CD4-positive, alpha-beta memory T cell (primary cell): ENCODE data around the gene ATXN1. TPM values are rescaled to one million over a fixed set of nuclear protein-coding genes. Genes with fewer than 3 reads are reported as not detected.
"Not testable (repeated sequence)": the region's sequence is repeated elsewhere in the genome, so short reads cannot be mapped to it uniquely, and the experiment has no call there.

Source experiments
- CTCF ChIA-PET: fragments of 350-600 bp; sonication (Branson Sonifier 250); formaldehyde crosslinking; loops from one replicate; lab custom pipeline; 2021; ENCODE audit warnings: inconsistent platforms; ENCODE audit not compliant: partially characterized antibody; lab: Charles Lee
- POLR2A ChIA-PET: fragments of 350-600 bp; sonication (Branson Sonifier 250); formaldehyde crosslinking; loops from one replicate; lab custom pipeline; 2021; ENCODE audit not compliant: partially characterized antibody; lab: Charles Lee
- DNase-seq, 5 donors: peaks; one replicate each; pipeline versions ENCODE4 v3.0.0 to v3.0.0-alpha.2; 2020 to 2022; ENCODE audit warnings: mixed read lengths in 1 of 5
- H3K27ac ChIP-seq: one replicate; pipeline ENCODE4 v1.7.0; 2013; ENCODE audit warnings: low read depth, low read length
- H3K27me3 ChIP-seq: 2 replicates; pipeline ENCODE4 v1.7.0; 2013; ENCODE audit warnings: mild to moderate bottlenecking, low read length, moderate library complexity; ENCODE audit not compliant: insufficient read depth
- H3K36me3 ChIP-seq: 2 replicates; pipeline ENCODE4 v1.7.0; 2013; ENCODE audit warnings: mild to moderate bottlenecking, low read length, moderate library complexity; ENCODE audit not compliant: insufficient read depth
- H3K4me1 ChIP-seq: 2 replicates; pipeline ENCODE4 v1.7.0; 2013; ENCODE audit warnings: mild to moderate bottlenecking, low read length, moderate library complexity; ENCODE audit not compliant: insufficient read depth
- H3K4me3 ChIP-seq, 2 donors: one replicate each; pipeline ENCODE4 v1.7.0; 2013; ENCODE audit warnings: low read length in 2 of 2, mild to moderate bottlenecking in 1 of 2
- H3K9me3 ChIP-seq, 2 donors: one replicate each; pipeline ENCODE4 v1.7.0; 2013; ENCODE audit warnings: low read length in 2 of 2, control low read depth in 1 of 2; ENCODE audit not compliant: control insufficient read depth in 1 of 2
- H3K27ac Mint-ChIP-seq, 7 donors: one replicate each; pipeline ENCODE4 v1.8.0; 2020 to 2021; ENCODE audit warnings: mixed read lengths in 7 of 7, mild to moderate bottlenecking in 6 of 7, inconsistent platforms in 3 of 7, moderate library complexity in 3 of 7
- H3K27me3 Mint-ChIP-seq, 2 donors: one replicate each; pipeline ENCODE4 v1.8.0; 2020 to 2021; ENCODE audit warnings: mixed read lengths in 2 of 2
- H3K36me3 Mint-ChIP-seq, 2 donors: one replicate each; pipeline ENCODE4 v1.8.0; 2020 to 2021; ENCODE audit warnings: mixed read lengths in 2 of 2, inconsistent platforms in 1 of 2, mild to moderate bottlenecking in 1 of 2
- H3K4me1 Mint-ChIP-seq, 4 donors: one replicate each; pipeline ENCODE4 v1.8.0; 2020 to 2021; ENCODE audit warnings: mixed read lengths in 4 of 4, mild to moderate bottlenecking in 1 of 4
- H3K4me3 Mint-ChIP-seq, 8 donors: one replicate each; pipeline ENCODE4 v1.8.0; 2020 to 2021; ENCODE audit warnings: mixed read lengths in 8 of 8, mild to moderate bottlenecking in 7 of 8, moderate library complexity in 6 of 8, inconsistent platforms in 3 of 8
- H3K9me3 Mint-ChIP-seq, 8 donors: one replicate each; pipeline ENCODE4 v1.8.0; 2020 to 2021; ENCODE audit warnings: mixed read lengths in 8 of 8, mild to moderate bottlenecking in 5 of 8, inconsistent platforms in 3 of 8, moderate library complexity in 1 of 8
- intact Hi-C: fragments of 100-400 bp; cut with micrococcal nuclease; formaldehyde crosslinking; loops from one replicate; pipeline ENCODE4 v1.15.1; 2023
- polyA plus RNA-seq, 2 donors: library from polyadenylated mRNA; unstranded; fragments of 300-500 nt; fragmentation: Illumina TruSeq; gene quantifications; one replicate each; pipeline ENCODE4 v1.2.3, GENCODE V29; 2021
- total RNA-seq, 2 experiments: library from RNA; stranded (reverse); gene quantifications; one replicate each; pipeline ENCODE4 v1.2.3, GENCODE V29; 2021

The ATXN1 gene
- total and polyA plus RNA-seq, 4 experiments from 2014 or later: 10.5 to 97.4 (median 56.9) TPM

- Mint-ChIP-seq H3K27ac (peak overlapping the region in 1 of 7 donors; percentile 77), H3K27me3 (no peaks in the 10 kb centered on the region), H3K9me3 (peaks cover 0 to 3% (median 0%) of the 10 kb centered on the region in 8 donors), H3K4me1 (peaks cover 0 to 9% (median 5%) of the 10 kb centered on the region in 4 donors), H3K36me3 (peaks cover 19 to 28% of the 10 kb centered on the region in 2 donors), H3K4me3 (no peak overlapping the region)
- POLR2A ChIA-PET: no interaction called here
- Histone ChIP-seq H3K4me3 (no peak overlapping the region), H3K27me3 (no peaks in the 10 kb centered on the region), H3K4me1 (no peaks in the 10 kb centered on the region), H3K27ac (no peak overlapping the region), H3K9me3 (no peaks in the 10 kb centered on the region), H3K36me3 (no peaks in the 10 kb centered on the region)
- intact Hi-C loops: no loop called here
- DNase-seq: no peak
- CTCF ChIA-PET: no interaction called here
Measured at GRCh38 chr6:16540804-16541752, 220.2 kb downstream of the ATXN1 start.

DNA sequence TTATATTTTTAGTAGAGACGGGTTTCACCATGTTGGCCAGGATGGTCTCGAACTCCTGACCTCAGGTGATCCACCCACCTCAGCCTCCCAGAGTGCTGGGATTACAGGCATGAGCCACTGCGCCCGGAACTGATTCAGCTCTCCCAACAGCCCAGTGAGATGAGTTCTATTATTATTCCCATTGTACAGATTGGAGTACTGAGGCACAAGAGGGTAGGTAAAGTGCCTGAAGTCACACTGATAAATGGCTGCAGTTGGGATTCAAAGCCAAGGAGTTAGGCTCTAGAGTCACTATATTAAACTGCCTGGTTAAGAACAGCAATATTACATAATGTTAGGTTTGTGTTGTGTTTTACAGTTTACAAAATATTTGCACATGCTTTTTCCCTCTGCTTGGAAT, 220.9 kb downstream of the ATXN1 start:
- intact Hi-C loops, POLR2A ChIA-PET, H3K4me3 Mint-ChIP-seq: not testable (repeated sequence)

DNA sequence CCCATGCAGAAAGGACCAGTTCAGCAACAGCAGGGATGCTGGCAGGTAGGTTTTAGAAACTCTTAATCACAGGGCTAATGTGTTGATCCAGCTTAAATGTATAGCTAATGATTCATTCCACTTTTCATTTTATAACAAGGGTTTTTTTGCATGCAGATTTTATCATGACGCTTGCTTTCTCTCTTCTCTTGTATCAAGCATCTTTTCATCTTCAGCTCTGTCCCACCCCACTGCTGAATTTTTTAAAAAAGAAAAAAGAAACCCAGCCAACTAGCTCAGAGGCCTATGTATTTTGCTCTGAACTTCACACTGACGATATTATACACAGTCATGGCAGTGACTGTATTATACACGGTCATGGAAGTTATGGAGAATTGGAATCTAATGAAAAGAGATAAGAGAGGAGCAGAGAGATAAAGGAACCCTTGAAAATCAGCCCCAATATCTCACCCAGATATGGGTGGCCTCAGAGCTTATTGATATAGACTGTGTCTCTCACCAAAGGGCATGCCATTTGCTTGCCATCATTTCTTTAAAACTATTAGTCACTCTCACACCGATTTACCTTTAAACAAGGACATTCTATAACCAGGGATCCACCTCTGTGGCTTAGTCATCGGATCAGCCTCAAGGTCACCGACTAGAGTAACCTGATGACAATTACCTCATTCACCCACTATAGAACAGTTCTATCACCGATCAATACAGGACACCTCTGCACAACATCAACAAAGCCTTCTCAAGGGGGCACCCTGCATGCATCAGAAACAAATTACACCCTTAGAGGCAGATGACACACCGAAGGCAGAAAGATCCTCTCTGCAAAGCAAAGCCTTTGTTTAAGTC, 222.0 kb downstream of the ATXN1 start:
- Mint-ChIP-seq H3K4me1 (peaks cover 7 to 17% (median 9%) of the 10 kb centered on the region in 4 donors), H3K36me3 (peaks cover 6 to 15% of the 10 kb centered on the region in 2 donors), H3K27me3 (no peaks in the 10 kb centered on the region), H3K27ac (peak overlapping the region in 2 of 7 donors; percentile 5 to 40), H3K4me3 (no peak overlapping the region), H3K9me3 (peaks cover 0 to 3% (median 0%) of the 10 kb centered on the region in 8 donors)
- Histone ChIP-seq H3K27me3 (no peaks in the 10 kb centered on the region), H3K9me3 (no peaks in the 10 kb centered on the region), H3K27ac (no peak overlapping the region), H3K4me1 (no peaks in the 10 kb centered on the region), H3K4me3 (no peak overlapping the region), H3K36me3 (no peaks in the 10 kb centered on the region)
- ChIA-PET POLR2A (no interaction called here), CTCF (interaction anchor here (1.3 kb wide), 1 partner anchor 23 kb away, joined by 5 read pairs; no protein-coding TSS in a partner anchor)
- intact Hi-C loops: no loop called here
- DNase-seq: no peak

More for the DNA sequence above, 220.9 kb downstream of the ATXN1 start:
- H3K4me1 Mint-ChIP-seq, H3K27me3 Mint-ChIP-seq, DNase-seq, H3K9me3 Mint-ChIP-seq, CTCF ChIA-PET, H3K27me3 ChIP-seq, H3K4me1 ChIP-seq, H3K9me3 ChIP-seq, H3K4me3 ChIP-seq, H3K27ac ChIP-seq, H3K36me3 ChIP-seq: not testable (repeated sequence)
- Mint-ChIP-seq H3K36me3 (peaks cover 15 to 22% of the 10 kb centered on the region in 2 donors), H3K27ac (peak overlapping the region in 1 of 7 donors; percentile 26)

- H3K4me1 Mint-ChIP-seq: peaks cover 11 to 31% (median 23%) of the 10 kb centered on the region in 4 donors
- Histone ChIP-seq H3K27ac (no peak overlapping the region), H3K27me3 (no peaks in the 10 kb centered on the region), H3K4me1 (no peaks in the 10 kb centered on the region), H3K9me3 (no peaks in the 10 kb centered on the region), H3K4me3 (no peak overlapping the region), H3K36me3 (no peaks in the 10 kb centered on the region)
- no peak overlapping the region for H3K27ac Mint-ChIP-seq
- intact Hi-C loops: no loop called here
- H3K27me3 Mint-ChIP-seq: no peaks in the 10 kb centered on the region
- DNase-seq: no peak
- H3K9me3 Mint-ChIP-seq: no peaks in the 10 kb centered on the region
- ChIA-PET CTCF (no interaction called here), POLR2A (interaction anchor here (1.2 kb wide), 1 partner anchor 8 kb away, joined by 3 read pairs; no protein-coding TSS in a partner anchor)
- H3K36me3 Mint-ChIP-seq: peaks cover 11 to 12% of the 10 kb centered on the region in 2 donors
- no peak overlapping the region for H3K4me3 Mint-ChIP-seq
Measured at GRCh38 chr6:16535564-16535963, 225.7 kb downstream of the ATXN1 start.

GRCh38 chr6:16533721-16534136, 227.5 kb downstream of the ATXN1 start:
- Mint-ChIP-seq H3K9me3 (no peaks in the 10 kb centered on the region), H3K36me3 (peaks cover 0 to 10% of the 10 kb centered on the region in 2 donors), H3K4me1 (peaks cover 7 to 24% (median 23%) of the 10 kb centered on the region in 4 donors), H3K27ac (no peak overlapping the region), H3K4me3 (no peak overlapping the region), H3K27me3 (no peaks in the 10 kb centered on the region)
- H3K36me3 ChIP-seq: no peaks in the 10 kb centered on the region
- no peak overlapping the region for H3K4me3 ChIP-seq
- intact Hi-C loops: no loop called here
- no peaks in the 10 kb centered on the region for H3K4me1 ChIP-seq
- H3K27ac ChIP-seq: no peak overlapping the region
- POLR2A ChIA-PET: no interaction called here
- CTCF ChIA-PET: interaction anchor here (0.7 kb wide), 1 partner anchor 40 kb away, joined by 4 read pairs; no protein-coding TSS in a partner anchor
- no peaks in the 10 kb centered on the region for H3K9me3 ChIP-seq
- no peak for DNase-seq
- no peaks in the 10 kb centered on the region for H3K27me3 ChIP-seq

GRCh38 chr6:16533210-16533609, 228.1 kb downstream of the ATXN1 start:
- intact Hi-C loops: no loop called here
- H3K27me3 Mint-ChIP-seq: no peaks in the 10 kb centered on the region
- Histone ChIP-seq H3K27me3 (no peaks in the 10 kb centered on the region), H3K4me3 (no peak overlapping the region), H3K4me1 (no peaks in the 10 kb centered on the region), H3K27ac (no peak overlapping the region), H3K36me3 (no peaks in the 10 kb centered on the region), H3K9me3 (no peaks in the 10 kb centered on the region)
- no peak overlapping the region for H3K4me3 Mint-ChIP-seq
- ChIA-PET POLR2A (no interaction called here), CTCF (interaction anchor here (0.7 to 0.8 kb wide), 2 partner anchors 40 to 200 kb away, joined by 3 to 4 read pairs; no protein-coding TSS in a partner anchor)
- H3K27ac Mint-ChIP-seq: peak overlapping the region in 1 of 7 donors; percentile 4
- DNase-seq: no peak
- H3K36me3 Mint-ChIP-seq: peaks cover 0 to 10% of the 10 kb centered on the region in 2 donors
- no peaks in the 10 kb centered on the region for H3K9me3 Mint-ChIP-seq
- peaks cover 7 to 24% (median 23%) of the 10 kb centered on the region in 4 donors for H3K4me1 Mint-ChIP-seq
